Prostate gland (tissue), 2 donors: Measurements from ENCODE around the gene SLC23A1. TPM values are rescaled to one million over a fixed set of nuclear protein-coding genes. Genes with fewer than 3 reads are reported as not detected.

ENCODE experiments used
- DNase-seq: peaks from one replicate; pipeline ENCODE4 v3.0.0-alpha.2; 2019; ENCODE audit warnings: low spot score
- H3K27ac ChIP-seq, 2 donors: fragments of 200-600 bp; sonication (generic); 2 replicates each; pipeline ENCODE4 v1.5.1; 2017 to 2019
- H3K27me3 ChIP-seq: fragments of 200-600 bp; sonication (generic); replicated peaks from 2 replicates; pipeline ENCODE4 v1.5.1; 2019; ENCODE audit not compliant: insufficient read depth
- H3K36me3 ChIP-seq, 2 donors: fragments of 200-600 bp; sonication (generic); 1 replicate in 1 of 2; 2 replicates in 1 of 2; pipeline versions ENCODE4 v1.5.1 to v1.8.1; 2017 to 2019
- H3K4me1 ChIP-seq: fragments of 200-600 bp; sonication (generic); replicated peaks from 2 replicates; pipeline ENCODE4 v1.5.1; 2019
- H3K4me3 ChIP-seq, 2 donors: fragments of 200-600 bp; sonication (generic); 2 replicates each; pipeline ENCODE4 v1.5.1; 2017 to 2019
- H3K9me3 ChIP-seq: fragments of 200-600 bp; sonication (generic); 2 replicates; pipeline ENCODE4 v1.5.1; 2017
- POLR2A ChIP-seq: fragments of 450-650 bp; IDR thresholded peaks from one replicate; pipeline ENCODE4 v1.6.1; 2016; ENCODE audit warnings: antibody characterized with exemption, mild to moderate bottlenecking
- POLR2AphosphoS5 ChIP-seq: sonication (generic); formaldehyde crosslinking; IDR thresholded peaks from one replicate; pipeline ENCODE4 v1.6.1; 2017; ENCODE audit warnings: antibody characterized with exemption
- WGBS: methylation state at CpG from one replicate; pipeline ENCODE4 v1.1.5; 2018; 5-methylcytosine and 5-hydroxymethylcytosine counted together
- intact Hi-C: fragments of 100-400 bp; cut with DNase I; formaldehyde crosslinking; loops from one replicate; pipeline ENCODE4 v1.14.2; 2022
- total RNA-seq, 2 donors: library from RNA; depleted of rRNA; stranded (reverse); fragments of >200 nt; gene quantifications; one replicate each; pipeline ENCODE4 v1.1.0, GENCODE V29; 2016
- TF ChIP-seq, protein P1 (sequence below), 4 experiments: fragments of 200-600 bp in 2 of 4; fragments of 450-650 bp in 2 of 4; sonication (generic) in 2 of 4; IDR thresholded peaks; 1 replicate in 3 of 4; 2 replicates in 1 of 4; pipeline ENCODE4 v1.5.1; 2016 to 2019; ENCODE audit warnings: antibody characterized with exemption in 4 of 4, mild to moderate bottlenecking in 2 of 4, moderate library complexity in 2 of 4

Gene SLC23A1
- total RNA-seq, 2 donors from 2014 or later: 11.5 to 26.3 TPM

- Histone ChIP-seq H3K4me1 (peaks cover 4% of the 10 kb centered on the region), H3K27ac (peak overlapping the region; percentile 97 to 99), H3K27me3 (no peaks in the 10 kb centered on the region), H3K36me3 (no peaks in the 10 kb centered on the region), H3K4me3 (peak overlapping the region; percentile 73 to 91), H3K9me3 (no peaks in the 10 kb centered on the region)
- WGBS: 1% methylated on average over 17 of the region's 17 CpGs
- intact Hi-C loops: loop anchor here (5.0 kb wide), 1 partner anchor 49 kb away; the partner anchor contains the start of gene MATR3
- no peak for TF ChIP-seq POLR2A
- TF ChIP-seq, protein P1, sequence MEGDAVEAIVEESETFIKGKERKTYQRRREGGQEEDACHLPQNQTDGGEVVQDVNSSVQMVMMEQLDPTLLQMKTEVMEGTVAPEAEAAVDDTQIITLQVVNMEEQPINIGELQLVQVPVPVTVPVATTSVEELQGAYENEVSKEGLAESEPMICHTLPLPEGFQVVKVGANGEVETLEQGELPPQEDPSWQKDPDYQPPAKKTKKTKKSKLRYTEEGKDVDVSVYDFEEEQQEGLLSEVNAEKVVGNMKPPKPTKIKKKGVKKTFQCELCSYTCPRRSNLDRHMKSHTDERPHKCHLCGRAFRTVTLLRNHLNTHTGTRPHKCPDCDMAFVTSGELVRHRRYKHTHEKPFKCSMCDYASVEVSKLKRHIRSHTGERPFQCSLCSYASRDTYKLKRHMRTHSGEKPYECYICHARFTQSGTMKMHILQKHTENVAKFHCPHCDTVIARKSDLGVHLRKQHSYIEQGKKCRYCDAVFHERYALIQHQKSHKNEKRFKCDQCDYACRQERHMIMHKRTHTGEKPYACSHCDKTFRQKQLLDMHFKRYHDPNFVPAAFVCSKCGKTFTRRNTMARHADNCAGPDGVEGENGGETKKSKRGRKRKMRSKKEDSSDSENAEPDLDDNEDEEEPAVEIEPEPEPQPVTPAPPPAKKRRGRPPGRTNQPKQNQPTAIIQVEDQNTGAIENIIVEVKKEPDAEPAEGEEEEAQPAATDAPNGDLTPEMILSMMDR (IDR thresholded peaks at IDR 0.05): no peak
- TF ChIP-seq POLR2AphosphoS5: no peak
- DNase-seq: no peak
These were observed 41.9 kb downstream of the SLC23A1 start for GRCh38 chr5:139341187-139341688.

DNA sequence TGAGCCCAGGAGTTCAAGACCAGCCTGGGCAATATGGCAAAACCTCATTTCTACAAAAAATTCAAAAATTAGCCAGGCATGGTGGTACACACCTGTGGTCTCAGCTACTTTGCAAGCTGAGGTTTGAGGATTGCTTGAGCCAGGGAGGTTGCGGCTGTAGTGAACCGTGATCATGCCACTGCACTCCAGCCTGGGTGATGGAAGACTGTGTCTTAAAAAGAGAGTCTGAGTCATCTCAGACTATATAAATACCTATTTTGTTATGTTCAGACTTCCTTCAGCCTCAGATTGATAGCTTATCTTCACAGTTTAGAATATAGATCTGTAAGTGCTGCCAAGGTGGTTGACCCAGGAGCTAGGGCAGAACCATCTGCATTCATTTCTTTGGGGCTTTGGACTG, 43.0 kb downstream of the SLC23A1 start:
- no peak for DNase-seq

DNA sequence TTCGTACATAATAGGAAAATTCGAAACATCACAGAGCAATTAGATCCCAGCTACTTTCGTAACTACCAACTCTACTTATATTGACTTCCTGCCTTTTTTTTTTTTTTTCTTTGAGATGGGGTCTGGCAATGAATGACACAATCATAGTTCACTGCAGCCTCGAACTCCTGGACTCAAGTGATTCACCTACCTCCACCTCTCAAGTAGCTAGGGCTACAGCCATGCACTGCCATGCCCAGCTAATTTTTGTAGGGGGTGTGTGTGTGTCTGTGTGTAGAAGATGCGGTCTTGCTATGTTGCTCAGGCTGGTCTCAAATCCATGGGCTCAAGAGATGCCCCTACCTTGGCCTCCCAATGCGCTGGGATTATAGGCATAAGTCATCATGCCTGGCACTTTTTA, 47.3 kb downstream of the SLC23A1 start:
- Histone ChIP-seq H3K9me3 (no peaks in the 10 kb centered on the region), H3K27ac (no peak overlapping the region), H3K4me3 (no peak overlapping the region), H3K27me3 (no peaks in the 10 kb centered on the region), H3K4me1 (no peaks in the 10 kb centered on the region), H3K36me3 (no peaks in the 10 kb centered on the region)
- 67% methylated on average over 6 of the region's 6 CpGs for WGBS
- TF ChIP-seq, protein P1 (IDR thresholded peaks at IDR 0.05): no peak
- TF ChIP-seq POLR2A (no peak), POLR2AphosphoS5 (no peak)
- intact Hi-C loops: no loop called here
- no peak for DNase-seq

More for the DNA sequence above, 43.0 kb downstream of the SLC23A1 start:
- H3K9me3 ChIP-seq: no peaks in the 10 kb centered on the region
- intact Hi-C loops: loop anchor here (5.0 kb wide), 1 partner anchor 48 kb away; the partner anchor contains the start of gene MATR3
- no peak overlapping the region for H3K27ac ChIP-seq
- H3K4me1 ChIP-seq: peaks cover 4% of the 10 kb centered on the region
- TF ChIP-seq POLR2AphosphoS5 (no peak), POLR2A (no peak)
- TF ChIP-seq, protein P1 (IDR thresholded peaks at IDR 0.05): no peak
- H3K36me3 ChIP-seq: no peaks in the 10 kb centered on the region
- 86% methylated on average over 2 of the region's 2 CpGs for WGBS
- H3K4me3 ChIP-seq: no peak overlapping the region
- H3K27me3 ChIP-seq: no peaks in the 10 kb centered on the region

Other genes starting within 250 kb of the SLC23A1 start
- gene SIL1, start 184.9 kb downstream of the SLC23A1 start, total RNA-seq: 10 to 100 TPM; 69.9 to 75.6 TPM
- 100 to 1,000 TPM; 192 to 207 TPM for gene MATR3, start 89.6 kb downstream of the SLC23A1 start, total RNA-seq
- 100 to 1,000 TPM; 105 to 119 TPM for gene PAIP2, start 41.4 kb downstream of the SLC23A1 start, total RNA-seq
- gene MZB1, start 6.6 kb upstream of the SLC23A1 start, total RNA-seq: 1 to 10 TPM; 2.7 to 4.3 TPM
- gene PROB1, start 11.8 kb upstream of the SLC23A1 start, total RNA-seq: 1 to 10 TPM; 2.4 TPM
- gene SPATA24, start 20.8 kb upstream of the SLC23A1 start, total RNA-seq: 10 to 100 TPM in 1 of 2 donors, 1 to 10 TPM in 1; 4.4 to 27.3 TPM
- gene DNAJC18, start 56.2 kb upstream of the SLC23A1 start, total RNA-seq: 10 to 100 TPM in 1 of 2 donors, 1 to 10 TPM in 1; 7.3 to 11.5 TPM
- gene ECSCR, start 79.4 kb upstream of the SLC23A1 start, total RNA-seq: 1 to 10 TPM; 5.3 to 6.7 TPM
- not detected for gene SMIM33, start 87.7 kb upstream of the SLC23A1 start, total RNA-seq
- 10 to 100 TPM; 33.8 to 59.1 TPM for gene STING1, start 99.5 kb upstream of the SLC23A1 start, total RNA-seq
- 10 to 100 TPM; 90.3 to 96.3 TPM for gene UBE2D2, start 178.0 kb upstream of the SLC23A1 start, total RNA-seq